ENCODE measurements around the gene EPAS1. TPM values are rescaled to one million over a fixed set of nuclear protein-coding genes. Genes with fewer than 3 reads are reported as not detected.

EPAS1 gene
- total and polyA plus RNA-seq, 9 of the 15 experiments (the other 6 are each of a cell fraction or from before 2014, with no cell fraction given), result 0.25 to 11.2 (median 4.1) TPM

- TF ChIP-seq ZFX (CRISPR knock-in tag; IDR thresholded peaks at IDR 0.05) (peak; percentile 53; the same call in 1 of the 2 replicates), RBM25 (IDR thresholded peaks at IDR 0.05; ENCODE audit: low read depth, low read length, severe bottlenecking) (peak; percentile 52), NUFIP1 (IDR thresholded peaks at IDR 0.05; ENCODE audit: partially characterized antibody) (no peak), KDM5B (IDR thresholded peaks at IDR 0.05; ENCODE audit: insufficient replicate concordance, low read depth, low read length) (peak; percentile 70), RBFOX2 (IDR thresholded peaks at IDR 0.05; ENCODE audit: low read depth, low read length) (peak; percentile 74), GATAD2A (IDR thresholded peaks at IDR 0.05) (0 out of 2 replicates have a peak, but pooled peaks have one; percentile 27), FOXP1 (CRISPR knock-in tag; IDR thresholded peaks at IDR 0.05) (peak; percentile 76), CREM (IDR thresholded peaks at IDR 0.05; ENCODE audit: low read depth) (peak; percentile 65; the same call in 1 of the 2 replicates), SIN3B (IDR thresholded peaks at IDR 0.05; ENCODE audit: low read depth) (0 out of 2 replicates have a peak, but pooled peaks have one; percentile 43), SRSF9 (IDR thresholded peaks at IDR 0.05; ENCODE audit: borderline replicate concordance, low read depth, low read length) (no peak), HDAC3 (IDR thresholded peaks at IDR 0.05; ENCODE audit: borderline replicate concordance, partially characterized antibody) (no peak), ZNF282 (CRISPR knock-in tag; IDR thresholded peaks at IDR 0.05) (peak; percentile 84; the same call in 1 of the 2 replicates), ZNF79 (CRISPR knock-in tag; IDR thresholded peaks at IDR 0.05; ENCODE audit: low read depth) (no peak), CEBPG (CRISPR knock-in tag; IDR thresholded peaks at IDR 0.05) (no peak; the same call in 1 of the 2 replicates), CEBPG (tag; conservative IDR thresholded peaks at IDR 0.05 in 1 of 2, IDR thresholded peaks at IDR 0.05 in 1 of 2) (peak in 1 of 2 experiments; percentile 25; a peak in 1 of 4 replicates), NCOA6 (IDR thresholded peaks at IDR 0.05) (peak; percentile 86), ZNF561 (CRISPR knock-in tag; conservative IDR thresholded peaks at IDR 0.05) (no peak), ZNF668 (CRISPR knock-in tag; IDR thresholded peaks at IDR 0.05) (no peak), POLR2G (IDR thresholded peaks at IDR 0.05; ENCODE audit: low read depth, low read length) (peak; percentile 82), POLR2AphosphoS5 (IDR thresholded peaks at IDR 0.05; ENCODE audit: control insufficient read depth, insufficient read depth, low read depth, low read length) (peak; percentile 25; the same call in 1 of the 2 replicates)
- TF ChIP-seq, protein P1, sequence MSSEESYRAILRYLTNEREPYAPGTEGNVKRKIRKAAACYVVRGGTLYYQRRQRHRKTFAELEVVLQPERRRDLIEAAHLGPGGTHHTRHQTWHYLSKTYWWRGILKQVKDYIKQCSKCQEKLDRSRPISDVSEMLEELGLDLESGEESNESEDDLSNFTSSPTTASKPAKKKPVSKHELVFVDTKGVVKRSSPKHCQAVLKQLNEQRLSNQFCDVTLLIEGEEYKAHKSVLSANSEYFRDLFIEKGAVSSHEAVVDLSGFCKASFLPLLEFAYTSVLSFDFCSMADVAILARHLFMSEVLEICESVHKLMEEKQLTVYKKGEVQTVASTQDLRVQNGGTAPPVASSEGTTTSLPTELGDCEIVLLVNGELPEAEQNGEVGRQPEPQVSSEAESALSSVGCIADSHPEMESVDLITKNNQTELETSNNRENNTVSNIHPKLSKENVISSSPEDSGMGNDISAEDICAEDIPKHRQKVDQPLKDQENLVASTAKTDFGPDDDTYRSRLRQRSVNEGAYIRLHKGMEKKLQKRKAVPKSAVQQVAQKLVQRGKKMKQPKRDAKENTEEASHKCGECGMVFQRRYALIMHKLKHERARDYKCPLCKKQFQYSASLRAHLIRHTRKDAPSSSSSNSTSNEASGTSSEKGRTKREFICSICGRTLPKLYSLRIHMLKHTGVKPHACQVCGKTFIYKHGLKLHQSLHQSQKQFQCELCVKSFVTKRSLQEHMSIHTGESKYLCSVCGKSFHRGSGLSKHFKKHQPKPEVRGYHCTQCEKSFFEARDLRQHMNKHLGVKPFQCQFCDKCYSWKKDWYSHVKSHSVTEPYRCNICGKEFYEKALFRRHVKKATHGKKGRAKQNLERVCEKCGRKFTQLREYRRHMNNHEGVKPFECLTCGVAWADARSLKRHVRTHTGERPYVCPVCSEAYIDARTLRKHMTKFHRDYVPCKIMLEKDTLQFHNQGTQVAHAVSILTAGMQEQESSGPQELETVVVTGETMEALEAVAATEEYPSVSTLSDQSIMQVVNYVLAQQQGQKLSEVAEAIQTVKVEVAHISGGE (CRISPR knock-in tag; IDR thresholded peaks at IDR 0.05), result peak in 1 of 3 experiments; percentile 56; a peak in 1 of 6 replicates
- TF ChIP-seq, protein P2, sequence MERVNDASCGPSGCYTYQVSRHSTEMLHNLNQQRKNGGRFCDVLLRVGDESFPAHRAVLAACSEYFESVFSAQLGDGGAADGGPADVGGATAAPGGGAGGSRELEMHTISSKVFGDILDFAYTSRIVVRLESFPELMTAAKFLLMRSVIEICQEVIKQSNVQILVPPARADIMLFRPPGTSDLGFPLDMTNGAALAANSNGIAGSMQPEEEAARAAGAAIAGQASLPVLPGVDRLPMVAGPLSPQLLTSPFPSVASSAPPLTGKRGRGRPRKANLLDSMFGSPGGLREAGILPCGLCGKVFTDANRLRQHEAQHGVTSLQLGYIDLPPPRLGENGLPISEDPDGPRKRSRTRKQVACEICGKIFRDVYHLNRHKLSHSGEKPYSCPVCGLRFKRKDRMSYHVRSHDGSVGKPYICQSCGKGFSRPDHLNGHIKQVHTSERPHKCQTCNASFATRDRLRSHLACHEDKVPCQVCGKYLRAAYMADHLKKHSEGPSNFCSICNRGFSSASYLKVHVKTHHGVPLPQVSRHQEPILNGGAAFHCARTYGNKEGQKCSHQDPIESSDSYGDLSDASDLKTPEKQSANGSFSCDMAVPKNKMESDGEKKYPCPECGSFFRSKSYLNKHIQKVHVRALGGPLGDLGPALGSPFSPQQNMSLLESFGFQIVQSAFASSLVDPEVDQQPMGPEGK (CRISPR knock-in tag; IDR thresholded peaks at IDR 0.05; ENCODE audit: borderline replicate concordance), result no peak
Observed at GRCh38 chr2:46296840-46297545, at the start of gene EPAS1 (continued).
